Fibroblast of pulmonary artery (primary cell): ENCODE measurements around the gene GPALPP1.

Experiments used
- DNase-seq: peaks from one replicate; pipeline ENCODE4 v3.0.0-alpha.2; 2010; ENCODE audit warnings: low read depth
- H3K4me3 ChIP-seq: replicated peaks from 2 replicates; pipeline ENCODE4 v1.5.1; 2011; ENCODE audit warnings: low read depth, mild to moderate bottlenecking, control low read depth, low read length, moderate library complexity
- CTCF ChIP-seq: IDR thresholded peaks from 2 replicates; pipeline ENCODE4 v1.5.1; 2011; ENCODE audit warnings: mild to moderate bottlenecking, control low read depth, low read length, inconsistent platforms; ENCODE audit errors: missing control alignments

Gene GPALPP1

GRCh38 chr13:45047394-45048310 is 58.3 kb downstream of the GPALPP1 start:
- TF ChIP-seq CTCF: peak; percentile 94
- H3K4me3 ChIP-seq: peak overlapping the region; percentile 65
- peak; percentile 89 for DNase-seq

GRCh38 chr13:45048890-45049407 is 59.6 kb downstream of the GPALPP1 start:
- no peak for TF ChIP-seq CTCF
- no peak overlapping the region for H3K4me3 ChIP-seq
- DNase-seq: no peak

GRCh38 chr13:45049478-45049877 is 60.1 kb downstream of the GPALPP1 start:
- no peak overlapping the region for H3K4me3 ChIP-seq
- DNase-seq: no peak
- TF ChIP-seq CTCF: no peak

GRCh38 chr13:45051315-45051714 is 62.0 kb downstream of the GPALPP1 start:
- H3K4me3 ChIP-seq: no peak overlapping the region
- no peak for DNase-seq
- TF ChIP-seq CTCF: no peak

GRCh38 chr13:45055198-45055901 is 66.0 kb downstream of the GPALPP1 start:
- DNase-seq: peak; percentile 88
- no peak for TF ChIP-seq CTCF
- H3K4me3 ChIP-seq: peak overlapping the region; percentile 1

- DNase-seq: peak; percentile 58
- peak overlapping the region; percentile 1 for H3K4me3 ChIP-seq
- TF ChIP-seq CTCF: no peak
Measured at GRCh38 chr13:45055902-45056648, 66.7 kb downstream of the GPALPP1 start.
